CD14-positive monocyte (primary cell): ENCODE data around the gene ZNF783. TPM values are rescaled to one million over a fixed set of nuclear protein-coding genes. Genes with fewer than 3 reads are reported as not detected.

Experiments used
- DNase-seq, 3 donors: peaks; one replicate each; pipeline ENCODE4 v3.0.0-alpha.2; 2011 to 2022
- H2AFZ ChIP-seq: 2 replicates; pipeline ENCODE4 v1.6.0; 2012; ENCODE audit warnings: mild to moderate bottlenecking, low read depth, low read length, inconsistent platforms; ENCODE audit not compliant: insufficient read depth, poor library complexity, severe bottlenecking
- H3K27ac ChIP-seq, 2 donors: 1 replicate in 1 of 2; 2 replicates in 1 of 2; pipeline ENCODE4 v1.5.1; 2012 to 2013; ENCODE audit warnings: low read length in 2 of 2, control low read depth in 1 of 2, inconsistent platforms in 1 of 2, low read depth in 1 of 2, mild to moderate bottlenecking in 1 of 2
- H3K27me3 ChIP-seq, 2 donors: one replicate each; pipeline versions ENCODE4 v1.6.0 to v1.6.1; 2011 to 2013; ENCODE audit warnings: low read length in 2 of 2; ENCODE audit not compliant: control insufficient read depth in 2 of 2, insufficient read depth in 2 of 2
- H3K36me3 ChIP-seq, 2 donors: replicated peaks in 1 of 2; 1 replicate in 1 of 2; 2 replicates in 1 of 2; pipeline versions ENCODE4 v1.5.1 to v1.6.1; 2012 to 2013; ENCODE audit warnings: low read length in 2 of 2, control low read depth in 1 of 2, inconsistent platforms in 1 of 2, mild to moderate bottlenecking in 1 of 2; ENCODE audit not compliant: insufficient read depth in 2 of 2, control insufficient read depth in 1 of 2
- H3K4me1 ChIP-seq, 2 donors: 1 replicate in 1 of 2; 2 replicates in 1 of 2; pipeline versions ENCODE4 v1.5.1 to v1.6.1; 2012 to 2013; ENCODE audit warnings: low read length in 2 of 2, control low read depth in 1 of 2, inconsistent platforms in 1 of 2, mild to moderate bottlenecking in 1 of 2, moderate library complexity in 1 of 2; ENCODE audit not compliant: insufficient read depth in 2 of 2, control insufficient read depth in 1 of 2
- H3K4me2 ChIP-seq: replicated peaks from 2 replicates; pipeline ENCODE3; 2012; ENCODE audit warnings: low read length, moderate library complexity, mild to moderate bottlenecking; ENCODE audit not compliant: poor library complexity, severe bottlenecking; ENCODE audit errors: extremely low read depth
- H3K4me3 ChIP-seq, 3 experiments: fragments of 200-600 bp in 1 of 3; sonication (generic) in 1 of 3; replicated peaks in 1 of 3; 1 replicate in 2 of 3; 2 replicates in 1 of 3; pipeline ENCODE4 v1.5.1; 2011 to 2013; ENCODE audit warnings: low read length in 3 of 3, mild to moderate bottlenecking in 3 of 3, control low read depth in 2 of 3, low read depth in 2 of 3, inconsistent platforms in 1 of 3, moderate library complexity in 1 of 3
- H3K79me2 ChIP-seq: 2 replicates; pipeline ENCODE4 v1.6.0; 2012; ENCODE audit warnings: mild to moderate bottlenecking, control low read depth, inconsistent platforms, low read length, moderate library complexity; ENCODE audit not compliant: insufficient read depth
- H3K9ac ChIP-seq: 2 replicates; pipeline ENCODE4 v1.6.0; 2017; ENCODE audit warnings: low read length, mild to moderate bottlenecking; ENCODE audit not compliant: insufficient read depth, poor library complexity, severe bottlenecking
- H3K9me3 ChIP-seq, 2 donors: replicated peaks in 1 of 2; 1 replicate in 1 of 2; 2 replicates in 1 of 2; pipeline versions ENCODE4 v1.5.1 to v1.6.1; 2012 to 2013; ENCODE audit warnings: low read length in 2 of 2, control low read depth in 1 of 2; ENCODE audit not compliant: control insufficient read depth in 1 of 2, insufficient read depth in 1 of 2
- H4K20me1 ChIP-seq: 2 replicates; pipeline ENCODE4 v1.6.0; 2012; ENCODE audit warnings: mild to moderate bottlenecking, low read length, control low read depth, moderate library complexity; ENCODE audit not compliant: insufficient read depth
- H3K27ac Mint-ChIP-seq, 7 donors: one replicate each; pipeline ENCODE4 v1.8.0; 2020; ENCODE audit warnings: mild to moderate bottlenecking in 7 of 7, mixed read lengths in 7 of 7, moderate library complexity in 6 of 7, inconsistent platforms in 2 of 7
- H3K27me3 Mint-ChIP-seq, 3 donors: one replicate each; pipeline ENCODE4 v1.8.0; 2021 to 2022; ENCODE audit warnings: low read depth in 3 of 3, mild to moderate bottlenecking in 3 of 3, mixed read lengths in 3 of 3, moderate library complexity in 3 of 3, inconsistent platforms in 1 of 3
- H3K36me3 Mint-ChIP-seq, 2 donors: one replicate each; pipeline ENCODE4 v1.8.0; 2020; ENCODE audit warnings: mixed read lengths in 2 of 2, inconsistent platforms in 1 of 2, mild to moderate bottlenecking in 1 of 2
- H3K4me1 Mint-ChIP-seq: one replicate; pipeline ENCODE4 v1.8.0; 2020; ENCODE audit warnings: mild to moderate bottlenecking, mixed read lengths
- H3K4me3 Mint-ChIP-seq, 2 donors: one replicate each; pipeline ENCODE4 v1.8.0; 2020; ENCODE audit warnings: mild to moderate bottlenecking in 2 of 2, mixed read lengths in 2 of 2, moderate library complexity in 1 of 2
- H3K9me3 Mint-ChIP-seq, 7 donors: one replicate each; pipeline ENCODE4 v1.8.0; 2020 to 2022; ENCODE audit warnings: mixed read lengths in 7 of 7, mild to moderate bottlenecking in 6 of 7, moderate library complexity in 6 of 7, inconsistent platforms in 2 of 7
- CTCF ChIP-seq: fragments of 200-600 bp; IDR thresholded peaks from one replicate; pipeline ENCODE4 v1.8.0; 2022; ENCODE audit warnings: antibody characterized with exemption, mild to moderate bottlenecking
- WGBS: methylation state at CpG from one replicate; pipeline ENCODE4 v1.1.5; 2013; ENCODE audit warnings: missing lambda C conversion rate; ENCODE audit not compliant: insufficient coverage; 5-methylcytosine and 5-hydroxymethylcytosine counted together
- intact Hi-C, 2 donors: fragments of 100-400 bp; cut with micrococcal nuclease; formaldehyde crosslinking; loops; one replicate each; pipeline versions ENCODE4 v1.15.0 to v1.15.1; 2023
- polyA plus RNA-seq, 3 donors: library from polyadenylated mRNA; depleted of rRNA in 1 of 3; unstranded in 2 of 3; stranded (reverse) in 1 of 3; fragments of 300-500 nt in 2 of 3; fragments of >200 nt in 1 of 3; fragmentation: Illumina TruSeq in 2 of 3; gene quantifications; 1 replicate in 2 of 3; 2 replicates in 1 of 3; pipeline ENCODE4 v1.2.3, GENCODE V29; 2012 to 2021

Gene ZNF783
- polyA plus RNA-seq, 3 donors = 1.2 to 16.7 (median 1.5) TPM

- intact Hi-C loops = no loop called here
Measured at GRCh38 chr7:149302865-149303264, 40.9 kb downstream of the ZNF783 start.

GRCh38 chr7:149304006-149304405 lies 42.0 kb downstream of the ZNF783 start:
- no peak overlapping the region for H3K4me3 ChIP-seq
- H2AFZ ChIP-seq = no peak overlapping the region
- no peaks in the 10 kb centered on the region for H3K27me3 ChIP-seq
- H3K4me3 Mint-ChIP-seq = no peak overlapping the region
- no peaks in the 10 kb centered on the region for H3K36me3 Mint-ChIP-seq
- no peaks in the 10 kb centered on the region for H3K4me1 ChIP-seq
- peaks cover 0 to 11% (median 3%) of the 10 kb centered on the region in 3 donors for H3K27me3 Mint-ChIP-seq
- H3K27ac ChIP-seq = no peak overlapping the region
- peaks cover 0 to 7% (median 1%) of the 10 kb centered on the region in 7 donors for H3K9me3 Mint-ChIP-seq
- no peak overlapping the region for H3K27ac Mint-ChIP-seq
- intact Hi-C loops = no loop called here
- H4K20me1 ChIP-seq = no peaks in the 10 kb centered on the region
- H3K4me2 ChIP-seq = no peak overlapping the region
- H3K79me2 ChIP-seq = no peaks in the 10 kb centered on the region
- H3K9ac ChIP-seq = no peak overlapping the region
- no peaks in the 10 kb centered on the region for H3K4me1 Mint-ChIP-seq
- no peak for DNase-seq
- no peak for TF ChIP-seq CTCF
- no peaks in the 10 kb centered on the region for H3K36me3 ChIP-seq
- 100% methylated on average over 1 of the region's 7 CpGs for WGBS
- no peaks in the 10 kb centered on the region for H3K9me3 ChIP-seq

More at GRCh38 chr7:149302865-149303264, 40.9 kb downstream of the ZNF783 start:
- Mint-ChIP-seq H3K9me3 (peaks cover 5 to 14% (median 8%) of the 10 kb centered on the region in 7 donors), H3K36me3 (no peaks in the 10 kb centered on the region), H3K4me1 (no peaks in the 10 kb centered on the region), H3K27ac (no peak overlapping the region), H3K4me3 (no peak overlapping the region), H3K27me3 (peaks cover 0 to 13% (median 5%) of the 10 kb centered on the region in 3 donors)
- H4K20me1 ChIP-seq = no peaks in the 10 kb centered on the region
- TF ChIP-seq CTCF = no peak
- H3K79me2 ChIP-seq = no peaks in the 10 kb centered on the region
- H3K36me3 ChIP-seq = no peaks in the 10 kb centered on the region
- no peaks in the 10 kb centered on the region for H3K27me3 ChIP-seq
- H3K4me2 ChIP-seq = no peak overlapping the region
- no peaks in the 10 kb centered on the region for H3K4me1 ChIP-seq
- no peak overlapping the region for H3K27ac ChIP-seq
- 100% methylated on average over 1 of the region's 2 CpGs for WGBS
- DNase-seq = no peak
- H3K9me3 ChIP-seq = peaks cover 0 to 8% of the 10 kb centered on the region in 2 donors
- no peak overlapping the region for H3K9ac ChIP-seq
- no peak overlapping the region for H3K4me3 ChIP-seq
- H2AFZ ChIP-seq = no peak overlapping the region
